Ishikawa (cell line): ENCODE measurements around the gene ARID1B.

Source experiments
- CEBPB ChIP-seq: IDR thresholded peaks from 2 replicates; pipeline ENCODE4 v1.6.1; 2012
- CREB1 ChIP-seq: IDR thresholded peaks from 2 replicates; pipeline ENCODE4 v1.6.1; 2012; ENCODE audit warnings: low read depth
- EGR1 ChIP-seq: IDR thresholded peaks from 2 replicates; pipeline ENCODE4 v1.6.1; 2012
- EP300 ChIP-seq: IDR thresholded peaks from 2 replicates; pipeline ENCODE4 v1.6.1; 2012; ENCODE audit warnings: borderline replicate concordance
- FOXM1 ChIP-seq: IDR thresholded peaks from 2 replicates; pipeline ENCODE4 v1.6.1; 2012; ENCODE audit warnings: low read depth, borderline replicate concordance
- MAX ChIP-seq: IDR thresholded peaks from 2 replicates; pipeline ENCODE4 v1.6.1; 2012
- NFIC ChIP-seq: IDR thresholded peaks from 2 replicates; pipeline ENCODE4 v1.6.1; 2012
- RAD21 ChIP-seq: IDR thresholded peaks from 2 replicates; pipeline ENCODE4 v1.6.1; 2012; ENCODE audit warnings: low read depth
- REST ChIP-seq: IDR thresholded peaks from 2 replicates; pipeline ENCODE4 v1.6.1; 2012; ENCODE audit warnings: low read depth, mild to moderate bottlenecking
- TAF1 ChIP-seq: IDR thresholded peaks from 2 replicates; pipeline ENCODE4 v1.6.1; 2012; ENCODE audit warnings: low read depth, mild to moderate bottlenecking
- TCF12 ChIP-seq: IDR thresholded peaks from 2 replicates; pipeline ENCODE4 v1.6.1; 2012; ENCODE audit warnings: low read depth
- TEAD4 ChIP-seq: IDR thresholded peaks from 2 replicates; pipeline ENCODE4 v1.6.1; 2012
- USF1 ChIP-seq: IDR thresholded peaks from 2 replicates; pipeline ENCODE4 v1.6.1; 2012
- YY1 ChIP-seq: IDR thresholded peaks from 2 replicates; pipeline ENCODE4 v1.6.1; 2012; ENCODE audit warnings: low read depth
- ZBTB7A ChIP-seq: IDR thresholded peaks from 2 replicates; pipeline ENCODE4 v1.6.1; 2012; ENCODE audit warnings: low read depth

ARID1B gene

GRCh38 chr6:156917213-156917612 lies 140.0 kb downstream of the ARID1B start:
- TF ChIP-seq EP300 = no peak
- TF ChIP-seq NFIC = no peak
- TF ChIP-seq ZBTB7A = no peak
- TF ChIP-seq TAF1 = no peak
- TF ChIP-seq TCF12 = no peak
- no peak for TF ChIP-seq FOXM1
- TF ChIP-seq CEBPB = no peak
- no peak for TF ChIP-seq CREB1
- TF ChIP-seq YY1 = no peak

GRCh38 chr6:156918647-156919046 lies 141.5 kb downstream of the ARID1B start:
- no peak for TF ChIP-seq TEAD4
- TF ChIP-seq REST = no peak
- TF ChIP-seq FOXM1 = no peak
- no peak for TF ChIP-seq NFIC
- no peak for TF ChIP-seq CEBPB
- TF ChIP-seq EP300 = no peak
- no peak for TF ChIP-seq TCF12
- no peak for TF ChIP-seq ZBTB7A
- TF ChIP-seq RAD21 = no peak
- no peak for TF ChIP-seq YY1
- TF ChIP-seq EGR1 = no peak
- no peak for TF ChIP-seq TAF1
- TF ChIP-seq USF1 = no peak
- TF ChIP-seq MAX = no peak
- TF ChIP-seq CREB1 = no peak

- TF ChIP-seq REST = no peak
- TF ChIP-seq RAD21 = no peak
- TF ChIP-seq YY1 = no peak
- TF ChIP-seq EP300 = no peak
- no peak for TF ChIP-seq CREB1
- no peak for TF ChIP-seq ZBTB7A
- TF ChIP-seq USF1 = no peak
- no peak for TF ChIP-seq NFIC
- no peak for TF ChIP-seq TEAD4
- no peak for TF ChIP-seq CEBPB
- TF ChIP-seq FOXM1 = no peak
- TF ChIP-seq EGR1 = no peak
Observed at GRCh38 chr6:156919370-156919769, 142.2 kb downstream of the ARID1B start.

- TF ChIP-seq ZBTB7A = no peak
- no peak for TF ChIP-seq RAD21
- TF ChIP-seq TCF12 = no peak
- no peak for TF ChIP-seq REST
- no peak for TF ChIP-seq TAF1
- TF ChIP-seq EGR1 = no peak
- no peak for TF ChIP-seq CEBPB
- TF ChIP-seq NFIC = no peak
- no peak for TF ChIP-seq EP300
- no peak for TF ChIP-seq TEAD4
- no peak for TF ChIP-seq USF1
- no peak for TF ChIP-seq YY1
- TF ChIP-seq CREB1 = no peak
- no peak for TF ChIP-seq FOXM1
- TF ChIP-seq MAX = no peak
Observed at GRCh38 chr6:156919814-156920369, 142.7 kb downstream of the ARID1B start.
